Left forelimb (tissue), 1 donor: ENCODE data around the gene COL9A2.

ENCODE experiments used
- DNase-seq: peaks from one replicate; pipeline ENCODE4 v3.0.0-alpha.2; 2018; ENCODE audit warnings: low spot score

The COL9A2 gene

GRCh38 chr1:40303051-40303771 lies 13.9 kb downstream of the COL9A2 start:
- DNase-seq: no peak

- DNase-seq: no peak
These were observed 14.6 kb downstream of the COL9A2 start for GRCh38 chr1:40302475-40302874.

GRCh38 chr1:40301541-40302299 lies 15.4 kb downstream of the COL9A2 start:
- no peak for DNase-seq

- DNase-seq: no peak
These were observed 16.0 kb downstream of the COL9A2 start for GRCh38 chr1:40301066-40301465.

- DNase-seq: no peak
These were observed 16.4 kb downstream of the COL9A2 start for GRCh38 chr1:40300651-40301050.

GRCh38 chr1:40300249-40300567 lies 16.9 kb downstream of the COL9A2 start:
- DNase-seq: no peak

GRCh38 chr1:40299366-40300248 lies 17.5 kb downstream of the COL9A2 start:
- DNase-seq: no peak

- no peak for DNase-seq
These were observed 25.8 kb downstream of the COL9A2 start for GRCh38 chr1:40291293-40291692.

GRCh38 chr1:40281853-40282252 lies 35.2 kb downstream of the COL9A2 start:
- no peak for DNase-seq

GRCh38 chr1:40276122-40276521 lies 41.0 kb downstream of the COL9A2 start:
- DNase-seq: no peak

- DNase-seq: no peak
These were observed 42.8 kb downstream of the COL9A2 start for GRCh38 chr1:40274331-40274730.

- no peak for DNase-seq
These were observed 43.4 kb downstream of the COL9A2 start for GRCh38 chr1:40273547-40274166.

GRCh38 chr1:40272653-40273213 lies 44.4 kb downstream of the COL9A2 start:
- DNase-seq: no peak

GRCh38 chr1:40270152-40270834 lies 46.8 kb downstream of the COL9A2 start:
- no peak for DNase-seq

GRCh38 chr1:40268211-40268610 lies 48.9 kb downstream of the COL9A2 start:
- no peak for DNase-seq

GRCh38 chr1:40267767-40268187 lies 49.3 kb downstream of the COL9A2 start:
- no peak for DNase-seq

- no peak for DNase-seq
These were observed 50.1 kb downstream of the COL9A2 start for GRCh38 chr1:40266786-40267535.

- no peak for DNase-seq
These were observed 51.2 kb downstream of the COL9A2 start for GRCh38 chr1:40265919-40266318.

GRCh38 chr1:40265298-40265697 lies 51.8 kb downstream of the COL9A2 start:
- no peak for DNase-seq

- no peak for DNase-seq
These were observed 52.7 kb downstream of the COL9A2 start for GRCh38 chr1:40264354-40264781.

- DNase-seq: no peak
These were observed 58.7 kb downstream of the COL9A2 start for GRCh38 chr1:40258445-40258769.
